Glutamatergic neuron (in vitro differentiated cells): ENCODE measurements around the gene PLEKHB1. TPM values are rescaled to one million over a fixed set of nuclear protein-coding genes. Genes with fewer than 3 reads are reported as not detected.
A peak's percentile ranks its signal among the peaks of the same experiment; 100 is the strongest.

ENCODE experiments used
- DNase-seq: peaks from one replicate; pipeline ENCODE4 v3.0.0; 2022
- H3K27ac Mint-ChIP-seq: one replicate; pipeline ENCODE4 v1.8.0; 2020; ENCODE audit warnings: mild to moderate bottlenecking, mixed read lengths, inconsistent platforms; ENCODE audit not compliant: unreplicated experiment
- H3K27me3 Mint-ChIP-seq: one replicate; pipeline ENCODE4 v1.8.0; 2020; ENCODE audit warnings: mild to moderate bottlenecking, moderate library complexity, mixed read lengths, inconsistent platforms; ENCODE audit not compliant: unreplicated experiment
- H3K36me3 Mint-ChIP-seq: one replicate; pipeline ENCODE4 v1.8.0; 2020; ENCODE audit warnings: mild to moderate bottlenecking, mixed read lengths, inconsistent platforms; ENCODE audit not compliant: unreplicated experiment
- H3K4me1 Mint-ChIP-seq: one replicate; pipeline ENCODE4 v1.8.0; 2020; ENCODE audit warnings: mild to moderate bottlenecking, low read depth, mixed read lengths, inconsistent platforms; ENCODE audit not compliant: unreplicated experiment
- H3K4me3 Mint-ChIP-seq: one replicate; pipeline ENCODE4 v1.8.0; 2020; ENCODE audit warnings: mild to moderate bottlenecking, mixed read lengths, inconsistent platforms; ENCODE audit not compliant: unreplicated experiment
- H3K9me3 Mint-ChIP-seq: one replicate; pipeline ENCODE4 v1.8.0; 2020; ENCODE audit warnings: mild to moderate bottlenecking, moderate library complexity, mixed read lengths, inconsistent platforms; ENCODE audit not compliant: unreplicated experiment
- total RNA-seq: library from RNA; stranded (reverse); fragmentation: NEBNext Ultra II Directional; extraction: Animal tissue kit (Norgen Biotek cat#: 25700); gene quantifications from one replicate; pipeline ENCODE4 v1.2.1, GENCODE V29; 2021; ENCODE audit not compliant: unreplicated experiment
- TF ChIP-seq, protein P1 (sequence below): fragments of 200-600 bp; sonication (generic); IDR thresholded peaks from one replicate; pipeline ENCODE4 v1.5.0; 2021; ENCODE audit not compliant: partially characterized antibody, unreplicated experiment

Gene PLEKHB1
- total RNA-seq, 1 donor from 2014 or later, result 4.8 TPM

DNA sequence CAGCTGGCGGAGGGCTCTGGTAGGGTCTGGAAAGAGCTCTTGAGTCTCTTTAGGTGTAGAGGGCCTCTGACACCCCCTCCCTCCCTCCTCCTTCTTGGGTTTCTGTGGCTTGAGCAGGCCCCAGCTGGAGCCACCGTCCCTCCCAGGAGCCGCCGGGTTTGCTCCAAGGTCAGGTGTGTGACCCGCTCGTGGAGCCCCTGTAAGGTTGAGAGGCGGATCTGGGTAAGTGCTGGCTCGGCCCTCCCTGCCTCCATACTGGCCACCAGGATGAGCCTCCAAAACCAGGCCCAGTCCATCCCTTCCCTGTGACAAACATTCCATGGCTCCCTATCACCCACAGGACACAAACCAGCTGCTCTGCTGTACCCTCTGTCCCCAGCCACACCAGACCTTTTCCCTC lies 9.3 kb downstream of the PLEKHB1 start:
- TF ChIP-seq, protein P1, sequence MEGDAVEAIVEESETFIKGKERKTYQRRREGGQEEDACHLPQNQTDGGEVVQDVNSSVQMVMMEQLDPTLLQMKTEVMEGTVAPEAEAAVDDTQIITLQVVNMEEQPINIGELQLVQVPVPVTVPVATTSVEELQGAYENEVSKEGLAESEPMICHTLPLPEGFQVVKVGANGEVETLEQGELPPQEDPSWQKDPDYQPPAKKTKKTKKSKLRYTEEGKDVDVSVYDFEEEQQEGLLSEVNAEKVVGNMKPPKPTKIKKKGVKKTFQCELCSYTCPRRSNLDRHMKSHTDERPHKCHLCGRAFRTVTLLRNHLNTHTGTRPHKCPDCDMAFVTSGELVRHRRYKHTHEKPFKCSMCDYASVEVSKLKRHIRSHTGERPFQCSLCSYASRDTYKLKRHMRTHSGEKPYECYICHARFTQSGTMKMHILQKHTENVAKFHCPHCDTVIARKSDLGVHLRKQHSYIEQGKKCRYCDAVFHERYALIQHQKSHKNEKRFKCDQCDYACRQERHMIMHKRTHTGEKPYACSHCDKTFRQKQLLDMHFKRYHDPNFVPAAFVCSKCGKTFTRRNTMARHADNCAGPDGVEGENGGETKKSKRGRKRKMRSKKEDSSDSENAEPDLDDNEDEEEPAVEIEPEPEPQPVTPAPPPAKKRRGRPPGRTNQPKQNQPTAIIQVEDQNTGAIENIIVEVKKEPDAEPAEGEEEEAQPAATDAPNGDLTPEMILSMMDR, result no peak
- H3K27ac Mint-ChIP-seq, result no peak overlapping the region
- no peaks in the 10 kb centered on the region for H3K4me1 Mint-ChIP-seq
- no peaks in the 10 kb centered on the region for H3K36me3 Mint-ChIP-seq
- H3K27me3 Mint-ChIP-seq, result peaks cover 9% of the 10 kb centered on the region
- DNase-seq, result no peak
- peaks cover 2% of the 10 kb centered on the region for H3K9me3 Mint-ChIP-seq
- no peak overlapping the region for H3K4me3 Mint-ChIP-seq

DNA sequence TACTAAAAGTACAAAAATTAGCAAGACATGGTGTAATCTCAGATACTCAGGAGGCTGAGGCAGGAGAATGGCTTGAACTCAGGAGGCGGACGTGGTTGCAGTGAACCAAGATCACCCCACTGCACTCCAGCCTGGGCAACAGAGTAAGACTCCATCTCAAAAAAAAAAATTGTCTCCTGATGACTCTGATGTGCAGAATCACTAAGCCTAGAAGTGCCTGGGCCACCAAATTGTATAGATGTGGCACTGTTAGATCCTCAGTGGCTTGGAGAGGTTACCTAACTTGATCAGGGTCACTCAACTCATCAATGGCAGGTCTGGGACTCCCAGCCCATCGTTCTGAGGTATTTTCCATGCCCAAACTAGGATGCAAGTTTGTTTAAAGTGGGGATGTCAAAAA lies 10.6 kb downstream of the PLEKHB1 start:
- DNase-seq, result no peak
- TF ChIP-seq, protein P1, result no peak
- peaks cover 9% of the 10 kb centered on the region for H3K27me3 Mint-ChIP-seq
- H3K36me3 Mint-ChIP-seq, result no peaks in the 10 kb centered on the region
- H3K4me3 Mint-ChIP-seq, result no peak overlapping the region
- H3K27ac Mint-ChIP-seq, result no peak overlapping the region
- peaks cover 5% of the 10 kb centered on the region for H3K9me3 Mint-ChIP-seq
- H3K4me1 Mint-ChIP-seq, result peaks cover 4% of the 10 kb centered on the region

DNA sequence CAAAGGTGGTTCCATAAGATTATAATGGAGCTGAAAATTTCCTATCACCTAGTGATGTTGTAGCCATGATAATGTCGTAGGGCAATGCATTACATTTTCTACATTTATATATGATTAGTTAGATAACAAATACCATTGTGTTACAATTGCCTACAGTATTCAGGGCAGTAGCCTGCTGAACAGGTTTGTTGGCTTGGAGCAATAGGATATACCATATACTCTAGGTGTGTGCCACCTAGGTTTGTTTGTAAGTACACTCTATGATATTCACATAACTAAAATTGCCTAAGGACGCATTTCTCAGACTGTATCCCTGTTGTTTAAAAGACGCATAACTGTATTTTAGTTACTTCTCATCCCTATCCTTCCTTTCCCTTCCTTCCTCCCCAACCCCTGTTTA lies 13.6 kb downstream of the PLEKHB1 start:
- peaks cover 4% of the 10 kb centered on the region for H3K27me3 Mint-ChIP-seq
- H3K4me3 Mint-ChIP-seq, result no peak overlapping the region
- no peaks in the 10 kb centered on the region for H3K36me3 Mint-ChIP-seq
- DNase-seq, result no peak
- peaks cover 9% of the 10 kb centered on the region for H3K9me3 Mint-ChIP-seq
- no peak overlapping the region for H3K27ac Mint-ChIP-seq
- H3K4me1 Mint-ChIP-seq, result peaks cover 11% of the 10 kb centered on the region
- TF ChIP-seq, protein P1, result no peak

DNA sequence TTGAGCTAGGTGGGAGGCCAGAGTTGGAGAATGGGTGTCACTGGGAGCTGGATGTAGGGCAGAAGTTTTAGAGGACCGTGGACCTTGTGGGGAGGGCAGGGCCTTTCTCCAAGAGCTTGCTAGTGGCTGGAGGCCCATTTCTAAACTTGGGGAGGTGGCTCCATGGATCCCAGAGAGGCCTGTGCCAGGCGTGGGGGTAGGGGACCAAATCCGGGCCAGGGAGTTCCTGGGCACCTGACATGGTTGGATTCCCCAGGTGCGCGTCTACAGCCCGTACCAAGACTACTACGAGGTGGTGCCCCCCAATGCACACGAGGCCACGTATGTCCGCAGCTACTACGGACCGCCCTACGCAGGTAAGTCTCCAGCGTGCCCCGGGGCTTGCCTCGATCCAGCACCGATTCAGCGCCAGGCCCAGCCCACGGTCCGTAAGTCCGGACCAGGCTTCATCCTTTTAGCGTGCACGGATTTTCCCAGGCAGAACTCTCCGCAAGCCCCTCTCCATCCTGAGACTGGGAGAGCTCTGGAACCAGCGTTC lies 14.2 kb downstream of the PLEKHB1 start:
- H3K4me3 Mint-ChIP-seq, result peak overlapping the region; percentile 58

DNA sequence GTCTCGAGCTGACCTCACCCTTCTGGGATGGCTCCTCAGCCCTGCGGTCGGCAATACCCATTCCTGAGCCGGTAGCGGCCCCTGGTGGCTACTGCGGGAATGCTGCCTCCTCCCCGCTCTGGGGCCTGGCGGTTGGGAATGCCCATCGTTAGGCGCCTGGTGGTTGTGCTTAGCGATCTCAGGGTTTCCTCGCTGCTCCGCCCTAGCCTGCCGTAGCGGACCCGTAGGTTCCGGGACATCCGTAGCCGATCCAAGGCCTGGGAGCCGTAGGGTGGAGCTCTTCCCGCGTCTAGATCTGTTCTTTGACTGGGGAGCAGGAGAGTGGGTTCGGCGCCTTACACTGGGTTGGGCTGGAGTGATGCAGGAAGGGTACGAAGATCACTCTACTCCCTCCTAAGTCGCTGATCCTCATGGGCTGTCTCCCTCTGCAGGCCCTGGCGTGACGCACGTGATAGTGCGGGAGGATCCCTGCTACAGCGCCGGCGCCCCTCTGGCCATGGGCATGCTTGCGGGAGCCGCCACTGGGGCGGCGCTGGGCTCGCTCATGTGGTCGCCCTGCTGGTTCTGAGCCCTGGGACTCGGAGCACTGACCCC lies 14.8 kb downstream of the PLEKHB1 start:
- H3K9me3 Mint-ChIP-seq, result peaks cover 14% of the 10 kb centered on the region
- H3K36me3 Mint-ChIP-seq, result no peaks in the 10 kb centered on the region
- TF ChIP-seq, protein P1, result peak; percentile 91
- H3K4me1 Mint-ChIP-seq, result peaks cover 11% of the 10 kb centered on the region
- H3K4me3 Mint-ChIP-seq, result peak overlapping the region; percentile 82
- DNase-seq, result peak; percentile 97
- peaks cover 5% of the 10 kb centered on the region for H3K27me3 Mint-ChIP-seq
- no peak overlapping the region for H3K27ac Mint-ChIP-seq

More for the DNA sequence above, 14.2 kb downstream of the PLEKHB1 start:
- Mint-ChIP-seq H3K4me1 (peaks cover 11% of the 10 kb centered on the region), H3K9me3 (peaks cover 14% of the 10 kb centered on the region), H3K27me3 (peaks cover 5% of the 10 kb centered on the region), H3K27ac (no peak overlapping the region), H3K36me3 (no peaks in the 10 kb centered on the region)
- DNase-seq, result no peak
- TF ChIP-seq, protein P1, result no peak
